SIG-M5 treated with dmso at 0.1 percent for 504 hours (cell line): ENCODE measurements around the gene UGCG.

Experiments
- DNase-seq: peaks from one replicate; lab custom pipeline; 2025; ENCODE audit not compliant: unreplicated experiment; lab: John Stamatoyannopoulos, UW

The UGCG gene

GRCh38 chr9:111980398-111980797 is 83.8 kb downstream of the UGCG start:
- DNase-seq = no peak

GRCh38 chr9:111983484-111983908 is 86.9 kb downstream of the UGCG start:
- no peak for DNase-seq

GRCh38 chr9:111984086-111984802 is 87.6 kb downstream of the UGCG start:
- no peak for DNase-seq
